ENCODE measurements around the gene EBF4. TPM values are rescaled to one million over a fixed set of nuclear protein-coding genes. Genes with fewer than 3 reads are reported as not detected.

EBF4 gene
- total and polyA plus RNA-seq, 12 donors: 1.6 to 29.7 (median 10.2) TPM

- no peaks in the 10 kb centered on the region for H3K36me3 ChIP-seq (replicated peaks in 1 of 2)
- H3K27me3 ChIP-seq: peaks cover 2% of the 10 kb centered on the region
- peak in 2 of 7 donors; percentile 2 to 24 for DNase-seq
- no peak overlapping the region for H3K27ac ChIP-seq
- WGBS, 4 donors: 78 to 90% (median 87%) methylated on average over 8 of the region's 8 CpGs
- intact Hi-C loops (cut with DNase I): no loop called here
- no peaks in the 10 kb centered on the region for H3K9me3 ChIP-seq (replicated peaks in 1 of 3)
- TF ChIP-seq POLR2A (IDR thresholded peaks at IDR 0.05) (no peak), CTCF (IDR thresholded peaks at IDR 0.05) (no peak)
- H3K4me3 ChIP-seq: no peak overlapping the region
- H3K4me1 ChIP-seq (replicated peaks in 1 of 2): peaks cover 6 to 20% of the 10 kb centered on the region in 2 donors
Observed at GRCh38 chr20:2747676-2748235, 55.2 kb downstream of the EBF4 start.

GRCh38 chr20:2748551-2749342, 56.2 kb downstream of the EBF4 start:
- intact Hi-C loops (cut with DNase I): no loop called here
- Histone ChIP-seq H3K27ac (no peak overlapping the region), H3K4me3 (no peak overlapping the region), H3K36me3 (replicated peaks in 1 of 2) (no peaks in the 10 kb centered on the region), H3K27me3 (peaks cover 12% of the 10 kb centered on the region), H3K4me1 (replicated peaks in 1 of 2) (peaks cover 8 to 22% of the 10 kb centered on the region in 2 donors), H3K9me3 (replicated peaks in 1 of 3) (no peaks in the 10 kb centered on the region)
- DNase-seq: peak in 2 of 7 donors; percentile 10 to 24
- 71 to 79% (median 73%) methylated on average over 7 to 10 of the region's 10 CpGs for WGBS, 4 donors
- no peak for TF ChIP-seq CTCF (IDR thresholded peaks at IDR 0.05)
- TF ChIP-seq POLR2A (IDR thresholded peaks at IDR 0.05): no peak

- peak in 2 of 7 donors; percentile 13 to 25 for DNase-seq
- Histone ChIP-seq H3K4me3 (no peak overlapping the region), H3K27me3 (peaks cover 12% of the 10 kb centered on the region), H3K9me3 (replicated peaks in 1 of 3) (no peaks in the 10 kb centered on the region), H3K36me3 (replicated peaks in 1 of 2) (no peaks in the 10 kb centered on the region), H3K27ac (no peak overlapping the region), H3K4me1 (replicated peaks in 1 of 2) (peaks cover 8 to 22% of the 10 kb centered on the region in 2 donors)
- WGBS, 4 donors: 9 to 31% (median 28%) methylated on average over 4 to 49 of the region's 49 CpGs
- TF ChIP-seq POLR2A (IDR thresholded peaks at IDR 0.05) (no peak), CTCF (IDR thresholded peaks at IDR 0.05) (no peak)
- intact Hi-C loops (cut with DNase I): no loop called here
Observed at GRCh38 chr20:2749343-2749950, 56.9 kb downstream of the EBF4 start.

- Histone ChIP-seq H3K27me3 (peaks cover 12% of the 10 kb centered on the region), H3K36me3 (replicated peaks in 1 of 2) (no peaks in the 10 kb centered on the region), H3K27ac (no peak overlapping the region), H3K4me3 (no peak overlapping the region), H3K4me1 (replicated peaks in 1 of 2) (peaks cover 8 to 22% of the 10 kb centered on the region in 2 donors), H3K9me3 (replicated peaks in 1 of 3) (no peaks in the 10 kb centered on the region)
- TF ChIP-seq CTCF (IDR thresholded peaks at IDR 0.05): no peak
- no peak for TF ChIP-seq POLR2A (IDR thresholded peaks at IDR 0.05)
- DNase-seq: peak in 1 of 7 donors; percentile 46
- intact Hi-C loops (cut with DNase I): no loop called here
- WGBS, 4 donors: 20 to 40% (median 27%) methylated on average over 17 to 30 of the region's 30 CpGs
Observed at GRCh38 chr20:2749951-2750490, 57.4 kb downstream of the EBF4 start.
